Forelimb muscle (tissue), 1 donor: ENCODE data around the gene FOXE3. TPM values are rescaled to one million over a fixed set of nuclear protein-coding genes. Genes with fewer than 3 reads are reported as not detected.
"Not testable (repeated sequence)": the region's sequence is repeated elsewhere in the genome, so short reads cannot be mapped to it uniquely, and the experiment has no call there.

ENCODE experiments used
- DNase-seq: peaks from one replicate; pipeline ENCODE4 v3.0.0-alpha.2; 2013; ENCODE audit warnings: low read depth
- polyA plus RNA-seq: library from polyadenylated mRNA; unstranded; fragments of 120-200 nt; gene quantifications from one replicate; pipeline ENCODE4 v1.2.1, GENCODE V29; 2013; ENCODE audit not compliant: insufficient read length

Gene FOXE3
- polyA plus RNA-seq, 1 donor = 0.06 TPM

- DNase-seq = no peak
These were observed 32.6 kb downstream of the FOXE3 start for GRCh38 chr1:47448462-47449222.

GRCh38 chr1:47449822-47450552, 33.9 kb downstream of the FOXE3 start:
- no peak for DNase-seq

- no peak for DNase-seq
These were observed 34.5 kb downstream of the FOXE3 start for GRCh38 chr1:47450606-47451005.

GRCh38 chr1:47452426-47452825, 36.3 kb downstream of the FOXE3 start:
- DNase-seq = no peak

GRCh38 chr1:47453910-47454309, 37.8 kb downstream of the FOXE3 start:
- not testable (repeated sequence) for DNase-seq

- no peak for DNase-seq
These were observed 40.2 kb downstream of the FOXE3 start for GRCh38 chr1:47456250-47456649.

- DNase-seq = not testable (repeated sequence)
These were observed 41.5 kb downstream of the FOXE3 start for GRCh38 chr1:47457547-47457946.

GRCh38 chr1:47459253-47459788, 43.2 kb downstream of the FOXE3 start:
- no peak for DNase-seq

- no peak for DNase-seq
These were observed 44.0 kb downstream of the FOXE3 start for GRCh38 chr1:47460040-47460439.

GRCh38 chr1:47460456-47460855, 44.4 kb downstream of the FOXE3 start:
- no peak for DNase-seq

GRCh38 chr1:47465605-47466004, 49.5 kb downstream of the FOXE3 start:
- DNase-seq = no peak

Other genes with a start within 250 kb of the FOXE3 start
- gene PDZK1IP1, start 226.2 kb upstream of the FOXE3 start, polyA plus RNA-seq = not detected
- gene TAL1, start 184.1 kb upstream of the FOXE3 start, polyA plus RNA-seq = 3.3 TPM
- 3.4 TPM for gene STIL, start 102.1 kb upstream of the FOXE3 start, polyA plus RNA-seq
- 67.8 TPM for gene CMPK1, start 82.5 kb upstream of the FOXE3 start, polyA plus RNA-seq
- 0.20 TPM for gene FOXD2, start 21.8 kb downstream of the FOXE3 start, polyA plus RNA-seq